Upper lobe of left lung (tissue), 4 donors: ENCODE data around the gene STX8.

ENCODE experiments used
- CTCF ChIP-seq, 6 experiments: fragments of 450-650 bp in 4 of 6; fragments of 200-600 bp in 2 of 6; sonication (generic) in 2 of 6; IDR thresholded peaks; one replicate each; pipeline ENCODE4 v1.5.1; 2016 to 2019; ENCODE audit warnings: antibody characterized with exemption in 6 of 6
- POLR2A ChIP-seq, 4 donors: fragments of 450-650 bp; IDR thresholded peaks; one replicate each; pipeline ENCODE4 v1.5.1; 2016 to 2017; ENCODE audit warnings: antibody characterized with exemption in 4 of 4, mild to moderate bottlenecking in 2 of 4

- TF ChIP-seq CTCF (IDR thresholded peaks at IDR 0.05) (no peak), POLR2A (IDR thresholded peaks at IDR 0.05) (no peak)
Measured at GRCh38 chr17:9549215-9549614, 26.4 kb downstream of the STX8 start.
